ENCODE measurements around the gene AGAP3.
"Not testable (repeated sequence)": the region's sequence is repeated elsewhere in the genome, so short reads cannot be mapped to it uniquely, and the experiment has no call there.

AGAP3 gene

DNA sequence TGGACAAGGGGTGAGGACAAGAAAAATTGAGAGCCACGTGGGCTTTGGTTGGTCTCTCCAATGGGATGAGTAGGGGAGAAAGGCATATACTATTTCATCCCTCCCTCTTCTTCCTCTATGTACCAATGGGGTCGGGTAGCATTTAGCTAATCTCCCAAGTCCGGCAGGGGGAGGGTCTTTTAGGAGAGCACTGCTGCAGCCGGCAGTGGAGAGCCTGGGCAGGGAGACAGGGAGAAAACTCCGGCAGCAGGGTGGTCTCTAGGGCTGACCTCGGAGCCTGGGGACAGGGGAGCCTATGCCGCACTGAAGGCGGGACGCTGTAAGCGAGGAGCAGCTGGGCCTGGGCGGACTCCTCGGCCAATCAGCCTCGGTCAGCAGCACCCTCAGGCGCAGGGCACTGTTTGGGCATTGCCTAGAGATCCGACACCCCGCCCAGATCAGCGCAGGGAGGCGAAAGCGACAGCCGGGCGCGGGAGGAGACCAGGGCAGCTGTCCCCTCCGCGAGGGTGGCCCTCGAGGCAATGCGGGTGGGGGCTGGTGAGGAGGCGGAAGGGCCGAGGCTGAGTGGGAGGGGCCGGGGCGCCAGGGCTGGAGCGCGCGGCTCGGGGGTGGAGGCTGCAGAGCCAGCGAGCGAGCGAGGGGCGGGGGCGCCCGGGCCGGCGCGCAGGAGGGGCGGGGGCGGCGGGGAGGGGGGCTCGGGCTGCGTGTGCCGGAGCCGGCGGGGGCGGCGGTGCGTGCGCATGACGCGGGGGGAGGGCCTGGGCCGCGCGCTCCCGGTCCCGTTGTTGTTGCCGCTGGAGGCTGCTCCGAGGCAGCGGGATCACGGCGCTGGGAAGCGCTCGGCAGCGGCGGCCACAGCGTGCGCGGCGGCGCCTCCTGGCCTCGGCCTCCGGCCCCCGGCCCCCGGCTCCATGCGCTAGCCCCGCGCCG, at the start of gene AGAP3:
TSS of gene AGAP3 (plus strand) at position 785 of the 930 bp plus-strand sequence. CDS start 267 bp downstream, outside the sequence.
- DNase-seq: peak; percentile 77

DNA sequence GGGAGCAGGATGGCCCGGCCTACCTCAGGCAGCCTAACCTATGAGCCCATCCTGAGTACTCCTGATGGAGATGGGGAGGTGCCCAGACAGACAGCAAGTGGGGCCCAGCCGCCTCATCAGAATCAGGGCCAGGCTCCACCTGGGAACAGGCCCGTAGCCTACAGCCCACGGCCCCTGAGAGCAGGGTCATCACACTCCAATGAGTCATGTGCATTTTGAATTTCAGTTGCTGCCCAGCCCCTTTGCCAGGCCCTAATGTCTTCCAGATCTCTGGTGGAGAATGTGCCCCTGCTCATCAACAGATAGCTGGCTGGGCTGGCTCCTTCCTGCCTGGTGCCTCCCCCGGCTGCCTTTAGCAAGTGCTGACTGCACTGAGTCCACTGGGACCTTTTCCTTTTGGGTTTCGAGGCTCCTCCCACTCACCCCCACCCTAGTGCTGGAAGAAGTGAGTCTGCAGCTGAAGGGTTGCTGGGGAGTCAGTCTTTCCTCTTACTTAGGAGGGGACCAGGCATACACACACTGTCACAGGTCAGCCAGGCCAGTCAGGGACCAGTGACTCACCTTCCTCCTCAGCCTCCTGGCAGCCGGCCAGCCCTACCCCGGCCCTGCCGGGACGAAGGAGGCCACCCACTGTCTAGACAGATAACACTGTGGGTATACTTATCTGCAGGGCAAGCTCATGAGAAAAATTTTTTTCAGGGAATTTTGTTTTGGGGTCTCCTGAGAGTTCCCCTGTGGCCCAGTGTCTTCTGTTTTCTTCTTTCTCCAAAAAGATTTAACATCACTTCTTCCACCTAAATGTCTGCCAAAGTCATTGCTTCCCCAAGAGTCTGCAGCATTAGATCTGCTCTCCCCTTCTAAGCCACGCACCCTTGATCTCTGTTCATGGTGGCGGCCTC, 47.1 kb upstream of the AGAP3 start:
- peak; percentile 81 for DNase-seq

DNA sequence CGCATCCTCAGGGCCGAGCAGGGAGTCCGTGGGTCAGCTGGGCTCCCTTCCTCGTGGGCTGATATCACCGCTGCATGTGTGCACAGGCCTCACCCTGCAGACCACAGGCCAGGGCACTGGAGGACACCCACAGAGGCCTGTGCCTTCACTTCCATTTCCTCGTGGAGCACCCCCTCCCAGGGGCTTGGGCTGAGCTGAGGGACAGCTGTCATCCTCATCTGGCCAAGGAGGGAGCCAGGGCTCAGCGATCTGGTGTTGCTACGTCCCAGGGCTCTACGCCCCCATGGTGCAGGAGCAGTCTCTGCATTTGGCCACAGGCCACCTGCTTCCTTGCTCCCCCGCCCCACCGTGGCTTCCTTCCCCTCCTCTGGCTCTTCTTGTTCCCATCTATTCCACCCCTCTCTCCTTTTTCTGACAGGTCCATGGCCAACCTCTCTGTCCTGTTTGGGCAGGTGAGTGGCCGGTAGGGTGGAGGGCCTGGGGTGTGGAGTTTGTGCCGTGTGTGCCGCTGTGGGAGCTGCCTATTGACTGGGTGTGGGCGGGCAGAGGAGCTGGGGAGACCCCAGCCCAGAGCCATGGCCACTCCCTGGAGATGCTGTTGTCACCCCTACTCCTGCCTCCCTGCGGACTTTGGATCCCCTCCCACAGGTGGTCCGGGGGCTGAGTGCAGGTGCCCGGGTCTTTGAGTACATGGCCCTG, 46.3 kb upstream of the AGAP3 start:
- no peak for DNase-seq

DNA sequence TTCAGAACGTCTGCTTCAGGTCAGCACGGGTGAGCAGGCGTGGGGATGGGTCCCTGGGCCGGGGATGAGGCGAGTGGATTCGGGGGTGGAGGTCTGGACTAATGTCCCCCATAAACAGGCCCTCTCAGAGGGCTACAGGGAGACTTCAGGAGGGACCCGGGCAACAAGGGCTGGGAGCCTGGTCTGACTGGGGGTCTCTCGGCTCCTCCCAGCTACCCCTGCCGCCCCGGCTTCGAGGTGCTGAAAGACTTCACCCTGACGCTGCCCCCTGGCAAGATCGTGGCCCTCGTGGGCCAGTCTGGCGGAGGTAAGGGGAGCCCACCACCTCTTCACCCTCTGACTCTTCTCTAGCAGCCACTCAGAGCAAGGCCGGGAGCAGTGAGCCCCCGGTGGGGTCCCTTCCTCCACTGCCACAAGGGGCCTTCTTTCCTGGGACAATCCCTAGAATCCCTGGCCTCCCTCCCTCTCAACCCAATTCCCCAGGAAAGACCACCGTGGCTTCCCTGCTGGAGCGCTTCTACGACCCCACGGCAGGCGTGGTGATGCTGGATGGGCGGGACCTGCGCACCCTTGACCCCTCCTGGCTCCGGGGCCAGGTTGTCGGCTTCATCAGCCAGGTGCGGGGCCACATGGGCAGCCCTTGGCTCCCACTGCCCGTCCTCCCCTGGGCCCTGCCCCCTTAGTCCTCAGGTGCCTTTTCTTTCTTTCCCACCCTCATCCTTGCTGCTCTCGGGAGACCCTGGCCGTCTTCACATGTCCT, 45.5 kb upstream of the AGAP3 start:
- no peak for DNase-seq

DNA sequence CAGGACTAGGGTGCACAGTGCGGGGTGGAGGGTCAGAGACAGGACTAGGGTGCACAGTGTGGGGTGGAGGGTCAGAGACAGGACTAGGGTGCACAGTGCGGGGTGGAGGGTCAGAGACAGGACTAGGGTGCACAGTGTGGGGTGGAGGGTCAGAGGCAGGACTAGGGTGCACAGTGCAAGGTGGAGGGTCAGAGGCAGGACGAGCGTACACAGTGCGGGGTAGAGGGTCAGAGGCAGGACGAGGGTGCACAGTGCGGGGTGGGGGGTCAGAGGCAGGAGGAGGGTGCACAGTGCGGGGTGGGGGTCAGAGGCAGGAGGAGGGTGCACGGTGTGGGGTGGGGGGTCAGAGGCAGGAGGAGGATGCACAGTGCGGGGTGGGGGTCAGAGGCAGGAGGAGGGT, 42.8 kb upstream of the AGAP3 start:
- DNase-seq: not testable (repeated sequence)

DNA sequence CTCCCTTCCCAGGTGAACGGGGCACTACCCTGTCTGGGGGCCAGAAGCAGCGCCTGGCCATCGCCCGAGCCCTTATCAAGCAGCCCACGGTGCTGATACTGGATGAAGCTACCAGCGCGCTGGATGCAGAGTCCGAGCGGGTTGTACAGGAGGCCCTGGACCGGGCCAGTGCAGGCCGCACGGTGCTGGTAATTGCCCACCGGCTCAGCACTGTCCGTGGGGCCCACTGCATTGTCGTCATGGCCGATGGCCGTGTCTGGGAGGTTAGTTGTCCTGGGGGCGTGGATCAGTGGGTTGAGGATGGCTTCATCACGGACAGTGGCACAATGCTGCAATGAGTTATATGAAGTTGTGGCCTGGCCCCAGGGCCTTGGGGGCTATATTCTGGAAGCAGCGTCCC, 42.3 kb upstream of the AGAP3 start:
- DNase-seq: no peak

DNA sequence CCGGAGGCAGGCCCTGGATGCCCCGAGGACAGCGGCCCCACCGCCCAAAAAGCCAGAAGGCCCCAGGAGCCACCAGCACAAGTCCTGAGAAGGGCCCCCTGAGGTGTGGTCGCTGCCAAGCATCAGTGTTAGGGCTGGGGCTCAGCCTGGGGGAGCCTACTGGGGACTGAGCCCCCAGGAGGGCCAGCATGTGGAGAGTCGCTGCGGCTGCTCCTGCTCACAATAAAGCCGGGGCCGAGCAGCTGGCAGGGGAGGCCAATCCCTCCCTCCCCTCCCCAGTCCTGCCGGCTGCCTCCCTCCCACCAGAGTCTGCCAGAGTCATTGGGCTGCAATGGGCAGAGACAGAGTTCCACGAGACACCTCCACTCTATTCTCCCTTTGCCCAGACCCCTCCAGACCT, 41.0 kb upstream of the AGAP3 start:
- DNase-seq: no peak

DNA sequence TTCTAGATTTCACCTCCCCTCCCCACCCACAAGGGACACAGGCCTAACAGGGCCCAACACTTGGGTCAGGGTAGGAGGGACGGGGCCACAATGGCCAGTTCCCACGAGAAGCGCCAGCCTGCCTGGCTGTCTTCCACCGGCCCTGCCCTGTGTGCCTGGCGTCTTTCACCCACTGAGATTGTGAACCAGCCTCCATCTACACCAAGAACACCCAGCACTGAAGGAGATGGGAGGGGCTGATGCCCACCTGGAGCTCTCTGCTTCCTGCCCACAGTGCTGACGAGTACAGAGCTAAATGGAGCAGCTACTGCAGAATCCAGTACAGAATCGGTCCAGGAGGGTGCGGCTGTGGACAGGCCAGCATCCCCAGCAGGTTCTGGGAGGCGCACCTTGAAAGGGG, 40.3 kb upstream of the AGAP3 start:
- DNase-seq: no peak

DNA sequence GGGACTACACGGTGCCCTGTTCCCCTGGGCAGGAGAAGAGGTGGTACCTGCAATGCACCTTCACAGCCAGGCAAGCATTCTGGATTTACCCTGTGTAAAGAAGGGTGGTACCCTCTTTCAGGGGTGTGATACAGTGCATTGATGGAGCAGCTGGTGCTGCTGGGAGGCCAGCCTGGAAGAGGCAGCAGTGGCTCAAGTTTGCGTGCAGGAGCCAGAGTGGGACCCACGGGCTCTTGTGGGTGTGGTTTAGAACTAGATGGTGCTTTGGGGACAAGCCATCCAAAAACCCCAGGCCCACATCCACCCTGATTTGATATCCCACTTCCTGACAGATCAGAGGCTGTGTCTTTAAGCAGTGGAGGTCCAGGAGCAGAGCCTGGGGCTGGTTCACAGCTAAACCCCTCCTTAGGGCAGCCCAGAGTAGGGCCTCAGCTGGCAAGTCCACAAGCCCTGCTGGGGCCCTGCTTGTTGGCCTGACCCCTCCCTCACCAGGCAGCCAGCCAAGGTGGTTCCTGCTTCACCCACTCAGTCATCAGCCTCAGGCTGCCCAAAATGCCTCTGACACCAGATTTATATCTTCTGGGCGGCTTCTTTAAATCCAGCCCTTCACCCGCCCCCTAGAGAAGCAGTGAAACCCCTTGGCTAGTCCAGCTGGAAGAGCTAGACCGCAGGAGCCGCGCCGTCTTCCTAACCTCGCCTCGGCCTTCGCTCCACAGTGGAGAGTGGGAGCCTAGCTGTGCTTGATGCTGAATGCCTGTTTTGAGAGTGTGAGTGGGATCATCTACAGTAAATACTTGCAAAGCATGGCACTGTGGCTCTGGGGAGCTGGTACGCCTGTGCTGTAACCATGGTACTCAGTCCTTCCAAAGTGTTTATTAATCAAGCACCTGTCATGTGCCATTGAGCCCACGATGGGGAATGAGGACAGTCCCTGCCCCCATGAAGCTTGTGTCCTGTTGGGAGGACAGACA, 39.4 kb upstream of the AGAP3 start:
- DNase-seq: peak; percentile 15

DNA sequence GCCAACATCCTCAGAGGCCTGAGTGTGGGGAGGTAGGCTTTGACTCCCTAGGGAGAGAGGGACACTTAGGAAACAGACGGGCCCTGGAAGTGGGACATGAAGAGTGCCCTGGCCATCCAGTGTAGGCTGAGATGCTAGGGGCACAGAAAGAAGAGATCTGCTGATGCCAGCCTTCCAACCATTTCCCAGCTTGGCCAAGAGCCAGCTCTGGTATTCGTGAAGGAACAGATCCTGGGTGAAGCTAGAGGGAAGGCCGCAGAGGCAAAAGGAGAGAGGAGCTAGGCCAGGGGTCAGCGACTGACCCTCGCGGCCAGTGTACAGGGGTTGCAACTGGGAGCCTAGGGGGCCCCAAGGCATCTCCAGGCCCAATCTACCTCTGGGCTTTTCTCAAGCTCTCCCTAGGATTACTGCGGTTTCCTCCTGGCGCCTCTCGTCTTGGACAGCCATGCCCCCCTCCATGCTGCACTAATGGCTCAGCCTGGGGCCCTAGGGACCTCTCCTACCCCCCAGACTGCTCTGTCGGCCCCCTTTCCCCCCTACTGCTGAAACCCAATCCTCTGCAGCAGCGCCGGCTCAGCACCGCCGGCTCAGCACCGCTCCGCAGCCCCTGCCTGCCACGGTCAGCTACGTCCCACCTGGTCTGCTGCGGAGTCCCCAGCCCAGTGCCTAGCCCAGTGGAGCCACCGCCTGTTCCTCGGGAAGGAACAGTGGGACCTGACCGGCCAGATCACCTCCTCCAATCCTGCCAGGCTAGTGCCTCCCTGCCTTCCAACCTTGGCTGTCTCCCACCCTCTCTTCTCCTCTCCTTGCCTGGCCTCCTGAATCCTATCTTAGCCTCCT, 38.1 kb upstream of the AGAP3 start, which contains the start of gene ASIC3:
TSS of gene ASIC3 (plus strand) at position 556 of the 840 bp plus-strand sequence. CDS start 355 bp downstream, outside the sequence.
- DNase-seq: no peak

DNA sequence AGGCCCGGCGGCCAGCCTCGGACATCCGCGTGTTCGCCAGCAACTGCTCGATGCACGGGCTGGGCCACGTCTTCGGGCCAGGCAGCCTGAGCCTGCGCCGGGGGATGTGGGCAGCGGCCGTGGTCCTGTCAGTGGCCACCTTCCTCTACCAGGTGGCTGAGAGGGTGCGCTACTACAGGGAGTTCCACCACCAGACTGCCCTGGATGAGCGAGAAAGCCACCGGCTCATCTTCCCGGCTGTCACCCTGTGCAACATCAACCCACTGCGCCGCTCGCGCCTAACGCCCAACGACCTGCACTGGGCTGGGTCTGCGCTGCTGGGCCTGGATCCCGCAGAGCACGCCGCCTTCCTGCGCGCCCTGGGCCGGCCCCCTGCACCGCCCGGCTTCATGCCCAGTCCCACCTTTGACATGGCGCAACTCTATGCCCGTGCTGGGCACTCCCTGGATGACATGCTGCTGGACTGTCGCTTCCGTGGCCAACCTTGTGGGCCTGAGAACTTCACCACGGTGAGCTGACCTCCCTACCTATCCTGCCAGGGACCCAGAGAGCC, 37.3 kb upstream of the AGAP3 start:
- DNase-seq: no peak

DNA sequence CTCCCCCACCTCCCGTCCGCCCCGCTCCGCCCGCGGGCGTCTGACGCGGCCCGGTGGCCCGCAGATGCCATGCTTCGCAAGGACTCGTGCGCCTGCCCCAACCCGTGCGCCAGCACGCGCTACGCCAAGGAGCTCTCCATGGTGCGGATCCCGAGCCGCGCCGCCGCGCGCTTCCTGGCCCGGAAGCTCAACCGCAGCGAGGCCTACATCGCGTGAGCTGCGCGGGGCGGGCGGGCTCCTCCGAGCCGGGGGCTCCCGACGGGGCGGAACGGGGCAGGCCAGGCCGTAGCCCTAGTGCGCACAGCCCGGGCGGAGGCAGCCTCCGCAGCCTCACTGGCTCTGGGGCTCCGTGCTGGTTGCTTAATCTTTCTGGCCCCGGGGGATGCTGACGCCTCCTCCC, 35.2 kb upstream of the AGAP3 start:
- DNase-seq: peak; percentile 48

DNA sequence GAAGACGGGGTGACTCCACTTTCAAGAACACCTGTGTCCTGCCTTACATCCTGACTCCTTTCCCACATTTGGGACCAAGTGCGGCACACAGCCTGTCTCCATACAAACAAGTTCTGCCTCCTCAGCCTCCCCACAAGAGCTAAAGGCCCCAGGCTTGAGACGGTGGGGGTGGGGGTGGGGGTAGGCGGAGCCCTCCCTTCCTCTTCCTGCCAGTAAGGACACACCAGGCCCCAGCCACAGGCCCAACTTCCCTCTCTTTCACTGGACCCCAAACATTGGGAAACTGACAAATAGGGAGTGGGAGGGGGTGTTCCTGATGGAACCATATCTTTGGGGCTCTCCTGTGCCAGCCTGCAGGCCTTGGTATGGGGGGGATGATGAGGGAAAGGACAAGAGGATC, 33.2 kb upstream of the AGAP3 start:
- no peak for DNase-seq

DNA sequence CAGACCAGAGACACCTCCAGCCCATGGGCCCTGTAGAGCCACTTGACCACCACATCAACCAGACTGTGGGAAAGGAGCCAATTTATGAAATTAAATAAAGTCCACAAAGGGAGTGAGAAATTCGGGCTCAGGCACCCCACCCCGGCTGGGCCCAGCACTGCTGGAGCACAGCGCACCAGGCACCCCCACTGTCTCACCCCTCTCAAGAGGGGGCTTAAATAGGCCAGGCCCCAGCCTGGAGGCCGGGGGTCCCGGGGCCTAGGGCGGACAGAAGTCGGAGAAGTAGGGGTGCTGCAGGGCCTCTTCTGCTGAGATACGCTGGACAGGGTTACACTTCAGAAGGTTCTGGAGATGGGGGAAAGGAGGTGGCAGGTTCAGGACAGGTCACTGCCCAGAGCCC, 32.5 kb upstream of the AGAP3 start:
- DNase-seq: no peak

DNA sequence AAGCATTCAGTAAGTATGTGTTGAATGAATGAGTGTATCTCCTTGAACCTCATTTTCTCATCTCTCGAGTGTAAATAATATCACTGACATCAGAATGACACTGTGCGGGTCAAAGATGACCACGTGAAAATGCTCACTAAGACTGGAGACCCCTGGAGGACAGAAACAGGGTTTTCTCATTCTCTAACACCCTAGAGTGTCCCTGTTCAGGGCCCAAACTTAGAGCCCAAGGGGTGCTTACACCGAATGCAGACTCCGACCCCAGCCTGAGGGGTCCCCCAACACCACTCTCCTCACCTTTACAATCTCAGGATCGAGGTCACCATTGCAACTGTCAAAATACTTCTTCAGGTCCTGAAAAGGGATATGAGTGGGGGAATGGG, 30.0 kb upstream of the AGAP3 start:
- no peak for DNase-seq

DNA sequence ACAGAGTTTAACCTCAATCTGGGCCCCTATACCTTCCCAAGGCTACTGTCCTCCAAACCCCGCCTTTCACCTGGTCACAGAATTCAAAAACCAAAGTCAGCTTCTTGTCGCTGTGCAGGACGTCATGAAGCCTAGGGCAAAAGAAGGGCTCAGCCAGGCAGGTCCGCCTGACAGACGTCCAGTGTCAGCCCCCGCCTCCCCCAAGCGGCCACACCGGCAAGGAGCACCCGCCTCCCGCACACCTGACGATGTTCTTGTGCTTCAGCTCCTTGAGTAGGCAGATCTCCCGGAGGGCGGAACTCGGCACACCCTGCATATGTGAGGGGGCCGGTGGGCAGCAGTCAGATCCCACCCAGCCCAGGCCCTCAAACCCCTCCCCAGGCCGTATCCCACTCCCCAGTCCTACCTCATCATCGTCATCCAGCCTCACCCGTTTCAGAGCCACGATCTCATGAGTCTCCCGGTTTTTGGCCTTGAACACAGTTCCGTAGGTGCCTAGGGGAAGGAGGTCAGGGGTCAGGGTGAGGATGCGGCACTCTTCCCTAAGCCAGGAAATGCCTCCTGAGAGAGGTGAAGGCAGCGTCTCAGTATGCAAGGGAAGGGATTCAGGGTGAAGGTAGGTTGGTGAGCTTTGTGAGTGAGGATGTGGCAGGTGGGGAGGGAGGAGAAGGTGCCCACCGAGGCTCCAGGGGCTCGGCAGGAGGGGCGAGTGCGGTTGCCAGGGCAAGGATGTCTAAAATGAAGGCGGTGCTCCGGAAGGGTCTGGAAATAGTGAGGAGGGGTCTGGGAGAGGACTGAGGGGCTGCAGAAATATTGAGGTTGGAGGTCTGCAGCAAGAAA, 29.4 kb upstream of the AGAP3 start:
- no peak for DNase-seq

DNA sequence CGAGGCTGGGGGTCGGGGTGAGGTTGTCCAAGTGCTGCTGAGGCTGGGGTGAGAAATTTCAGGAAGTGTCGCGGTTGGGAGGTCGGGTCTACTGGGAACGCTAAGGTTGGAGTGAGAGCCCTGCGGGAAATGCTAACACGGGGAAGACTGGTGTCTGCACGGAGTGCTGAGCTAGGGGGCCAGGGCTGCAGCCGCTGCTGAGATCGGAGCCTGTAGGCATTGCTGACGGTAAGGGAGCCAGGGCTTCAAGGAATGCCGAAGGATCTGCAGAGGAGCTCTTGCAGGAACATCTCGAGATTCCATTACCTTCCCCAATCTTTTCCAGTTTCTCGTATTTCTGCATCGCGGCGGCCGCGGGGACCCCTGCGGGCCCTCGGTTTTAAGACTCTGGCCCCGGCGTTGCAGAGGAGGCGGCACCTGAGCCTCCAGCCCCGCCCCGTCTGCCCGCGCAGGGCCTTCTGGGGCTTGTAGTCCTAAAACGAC, 28.7 kb upstream of the AGAP3 start, which contains the start of gene CDK5:
TSS of gene CDK5 (minus strand) at position 392 of the 483 bp plus-strand sequence. CDS start at position 343, 49 bp downstream.
- DNase-seq: no peak

Data from amniotic stem cell (primary cell).